Measurements from ENCODE around the gene SMCO1.

Gene SMCO1

GRCh38 chr3:196546537-196546936, 31.4 kb upstream of the SMCO1 start:
- ATAC-seq, result no peak
- TF ChIP-seq, protein P1, sequence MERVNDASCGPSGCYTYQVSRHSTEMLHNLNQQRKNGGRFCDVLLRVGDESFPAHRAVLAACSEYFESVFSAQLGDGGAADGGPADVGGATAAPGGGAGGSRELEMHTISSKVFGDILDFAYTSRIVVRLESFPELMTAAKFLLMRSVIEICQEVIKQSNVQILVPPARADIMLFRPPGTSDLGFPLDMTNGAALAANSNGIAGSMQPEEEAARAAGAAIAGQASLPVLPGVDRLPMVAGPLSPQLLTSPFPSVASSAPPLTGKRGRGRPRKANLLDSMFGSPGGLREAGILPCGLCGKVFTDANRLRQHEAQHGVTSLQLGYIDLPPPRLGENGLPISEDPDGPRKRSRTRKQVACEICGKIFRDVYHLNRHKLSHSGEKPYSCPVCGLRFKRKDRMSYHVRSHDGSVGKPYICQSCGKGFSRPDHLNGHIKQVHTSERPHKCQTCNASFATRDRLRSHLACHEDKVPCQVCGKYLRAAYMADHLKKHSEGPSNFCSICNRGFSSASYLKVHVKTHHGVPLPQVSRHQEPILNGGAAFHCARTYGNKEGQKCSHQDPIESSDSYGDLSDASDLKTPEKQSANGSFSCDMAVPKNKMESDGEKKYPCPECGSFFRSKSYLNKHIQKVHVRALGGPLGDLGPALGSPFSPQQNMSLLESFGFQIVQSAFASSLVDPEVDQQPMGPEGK (CRISPR knock-in tag; IDR thresholded peaks at IDR 0.05; ENCODE audit: borderline replicate concordance), result no peak
- TF ChIP-seq POU6F1 (CRISPR knock-in tag; IDR thresholded peaks at IDR 0.05; ENCODE audit: borderline replicate concordance, low read depth) (no peak), CSDC2 (CRISPR knock-in tag; IDR thresholded peaks at IDR 0.05) (no peak), OSR1 (CRISPR knock-in tag; IDR thresholded peaks at IDR 0.05) (no peak), TOX (CRISPR knock-in tag; IDR thresholded peaks at IDR 0.05; ENCODE audit: borderline replicate concordance) (no peak), ZFP30 (CRISPR knock-in tag; IDR thresholded peaks at IDR 0.05) (no peak), TSHZ2 (CRISPR knock-in tag; IDR thresholded peaks at IDR 0.05) (no peak), BACH2 (CRISPR knock-in tag; IDR thresholded peaks at IDR 0.05; ENCODE audit: borderline replicate concordance) (no peak), ZNF70 (CRISPR knock-in tag; IDR thresholded peaks at IDR 0.05) (no peak), ZFP3 (CRISPR knock-in tag; IDR thresholded peaks at IDR 0.05) (no peak), SNAI2 (CRISPR knock-in tag; IDR thresholded peaks at IDR 0.05) (no peak), ZNF565 (CRISPR knock-in tag; conservative IDR thresholded peaks at IDR 0.05; ENCODE audit: low read depth) (no peak), ZC3H10 (CRISPR knock-in tag; IDR thresholded peaks at IDR 0.05) (no peak), ESRRG (CRISPR knock-in tag; IDR thresholded peaks at IDR 0.05) (no peak), GLIS3 (CRISPR knock-in tag; IDR thresholded peaks at IDR 0.05) (no peak), ARNTL (CRISPR knock-in tag; IDR thresholded peaks at IDR 0.05; ENCODE audit: borderline replicate concordance, low read depth) (no peak)
- TF ChIP-seq, protein P2, sequence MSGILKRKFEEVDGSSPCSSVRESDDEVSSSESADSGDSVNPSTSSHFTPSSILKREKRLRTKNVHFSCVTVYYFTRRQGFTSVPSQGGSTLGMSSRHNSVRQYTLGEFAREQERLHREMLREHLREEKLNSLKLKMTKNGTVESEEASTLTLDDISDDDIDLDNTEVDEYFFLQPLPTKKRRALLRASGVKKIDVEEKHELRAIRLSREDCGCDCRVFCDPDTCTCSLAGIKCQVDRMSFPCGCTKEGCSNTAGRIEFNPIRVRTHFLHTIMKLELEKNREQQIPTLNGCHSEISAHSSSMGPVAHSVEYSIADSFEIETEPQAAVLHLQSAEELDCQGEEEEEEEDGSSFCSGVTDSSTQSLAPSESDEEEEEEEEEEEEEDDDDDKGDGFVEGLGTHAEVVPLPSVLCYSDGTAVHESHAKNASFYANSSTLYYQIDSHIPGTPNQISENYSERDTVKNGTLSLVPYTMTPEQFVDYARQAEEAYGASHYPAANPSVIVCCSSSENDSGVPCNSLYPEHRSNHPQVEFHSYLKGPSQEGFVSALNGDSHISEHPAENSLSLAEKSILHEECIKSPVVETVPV (CRISPR knock-in tag; IDR thresholded peaks at IDR 0.05), result no peak

DNA sequence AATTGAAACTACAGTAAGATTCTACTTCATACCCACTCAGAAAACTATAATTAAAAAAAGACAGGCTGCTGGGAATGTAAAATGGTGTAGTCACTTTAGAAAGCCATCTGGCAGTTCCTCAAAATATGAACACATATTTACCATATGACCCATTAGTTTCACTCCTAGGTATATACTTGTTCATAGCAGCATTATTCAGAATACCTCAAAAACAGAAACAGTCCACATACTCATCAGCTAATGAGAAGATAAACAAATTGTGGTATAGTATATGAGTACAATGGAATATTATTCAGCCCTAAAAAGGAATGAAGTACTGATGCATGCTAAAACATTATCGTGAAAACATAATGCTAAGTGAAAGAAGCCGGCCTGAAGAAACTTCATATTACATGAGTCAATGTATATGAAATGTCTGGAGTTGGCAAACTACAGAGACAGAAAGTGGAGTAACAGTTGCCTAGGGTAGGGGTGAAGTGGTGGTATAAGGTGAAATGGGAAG, 29.4 kb upstream of the SMCO1 start:
- TF ChIP-seq POU6F1 (CRISPR knock-in tag; IDR thresholded peaks at IDR 0.05; ENCODE audit: borderline replicate concordance, low read depth) (no peak), ZFP3 (CRISPR knock-in tag; IDR thresholded peaks at IDR 0.05) (no peak)
- ATAC-seq, result no peak

DNA sequence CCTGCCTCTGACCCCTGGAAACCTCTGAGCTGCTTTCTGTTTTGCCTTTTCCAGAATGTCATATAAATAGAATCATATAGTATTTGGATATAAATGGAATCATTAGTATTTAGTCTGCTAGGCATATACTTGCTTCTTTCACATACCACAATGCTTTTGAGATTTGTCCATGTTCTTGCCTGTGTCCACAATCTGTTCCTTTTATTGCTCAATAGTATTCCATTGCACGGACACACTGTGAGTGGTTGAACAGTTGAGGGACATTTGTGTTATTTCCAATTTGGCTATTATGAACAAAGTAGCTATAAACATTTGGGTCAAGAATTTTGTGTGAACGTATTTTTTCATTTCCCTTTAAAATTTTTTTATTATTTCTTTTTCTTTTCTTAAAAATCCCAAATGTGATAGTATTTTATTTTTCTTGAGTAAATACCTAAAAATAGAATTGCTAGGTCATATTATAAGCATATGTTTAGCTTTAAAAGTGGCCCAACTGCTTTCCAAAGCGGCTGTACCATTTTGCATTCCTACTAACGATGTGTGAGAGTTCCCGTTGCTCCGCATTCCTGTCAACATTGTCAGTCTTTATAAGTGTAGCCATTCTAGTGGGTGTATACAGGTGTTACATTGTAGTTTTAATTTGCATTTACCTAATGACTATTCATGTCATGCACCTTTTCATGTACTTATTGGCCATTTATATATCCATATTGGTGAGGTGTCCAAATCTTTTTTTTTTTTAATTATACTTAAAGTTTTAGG, 26.7 kb upstream of the SMCO1 start:
- no peak for ATAC-seq
- TF ChIP-seq, protein P3, sequence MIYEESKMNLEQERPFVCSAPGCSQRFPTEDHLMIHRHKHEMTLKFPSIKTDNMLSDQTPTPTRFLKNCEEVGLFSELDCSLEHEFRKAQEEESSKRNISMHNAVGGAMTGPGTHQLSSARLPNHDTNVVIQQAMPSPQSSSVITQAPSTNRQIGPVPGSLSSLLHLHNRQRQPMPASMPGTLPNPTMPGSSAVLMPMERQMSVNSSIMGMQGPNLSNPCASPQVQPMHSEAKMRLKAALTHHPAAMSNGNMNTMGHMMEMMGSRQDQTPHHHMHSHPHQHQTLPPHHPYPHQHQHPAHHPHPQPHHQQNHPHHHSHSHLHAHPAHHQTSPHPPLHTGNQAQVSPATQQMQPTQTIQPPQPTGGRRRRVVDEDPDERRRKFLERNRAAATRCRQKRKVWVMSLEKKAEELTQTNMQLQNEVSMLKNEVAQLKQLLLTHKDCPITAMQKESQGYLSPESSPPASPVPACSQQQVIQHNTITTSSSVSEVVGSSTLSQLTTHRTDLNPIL (CRISPR knock-in tag; IDR thresholded peaks at IDR 0.05; ENCODE audit: low read depth), result no peak
- TF ChIP-seq ESRRG (CRISPR knock-in tag; IDR thresholded peaks at IDR 0.05) (no peak), GLIS3 (CRISPR knock-in tag; IDR thresholded peaks at IDR 0.05) (no peak), CSDC2 (CRISPR knock-in tag; IDR thresholded peaks at IDR 0.05) (no peak), SNAI2 (CRISPR knock-in tag; IDR thresholded peaks at IDR 0.05) (no peak), ARNTL (CRISPR knock-in tag; IDR thresholded peaks at IDR 0.05; ENCODE audit: borderline replicate concordance, low read depth) (no peak), POU6F1 (CRISPR knock-in tag; IDR thresholded peaks at IDR 0.05; ENCODE audit: borderline replicate concordance, low read depth) (no peak), ZNF565 (CRISPR knock-in tag; conservative IDR thresholded peaks at IDR 0.05; ENCODE audit: low read depth) (no peak), ISL1 (CRISPR knock-in tag; IDR thresholded peaks at IDR 0.05) (no peak), ZFP3 (CRISPR knock-in tag; IDR thresholded peaks at IDR 0.05) (no peak)
- TF ChIP-seq, protein P1 (CRISPR knock-in tag; IDR thresholded peaks at IDR 0.05; ENCODE audit: borderline replicate concordance), result no peak

Data from SK-N-SH treated with all-trans-retinoic acid at 6 μM for 48 hours (cell line).